HCT116 (cell line): Measurements from ENCODE around the gene CFAP298. TPM values are rescaled to one million over a fixed set of nuclear protein-coding genes. Genes with fewer than 3 reads are reported as not detected.

ENCODE experiments used
- ATAC-seq: fragments of 200-7000 bp; cut with Tn5 transposase; 2 replicates; pipeline ENCODE4 v1.9.1; 2020; ENCODE audit warnings: mild to moderate bottlenecking, moderate library complexity
- BruUV-seq: library from RNA; stranded (reverse); fragments of 400-500 nt; replicated peaks from 2 replicates; lab custom pipeline; 2021; lab: Mats Ljungman, UMichigan
- CTCF ChIA-PET: fragments of 300-600 bp; sonication (Branson Sonifier 250); formaldehyde crosslinking; loops from one replicate; lab custom pipeline; 2021; ENCODE audit warnings: antibody characterized with exemption; lab: Charles Lee
- POLR2A ChIA-PET: fragments of 300-600, 350-600 bp; sonication (Branson Sonifier 250); formaldehyde crosslinking; loops from one replicate; lab custom pipeline; 2021; ENCODE audit warnings: antibody characterized with exemption; lab: Charles Lee
- RAD21 ChIA-PET, 2 experiments: fragments of 300-600 bp; sonication (Branson Sonifier 250); formaldehyde crosslinking; loops; one replicate each; lab custom pipeline; 2023; ENCODE audit warnings: low total read pairs in 2 of 2; ENCODE audit not compliant: uncharacterized antibody in 2 of 2, unreplicated experiment in 2 of 2, low non-redundant PET in 1 of 2; lab: Charles Lee
- DNase-seq: peaks from one replicate; pipeline ENCODE4 v3.0.0-alpha.2; 2010; ENCODE audit warnings: low read depth, low spot score
- H2AFZ ChIP-seq: fragments of 200-600 bp; shearing (Covaris generic), sonication (generic); 2 replicates; pipeline ENCODE4 v1.6.1; 2017; ENCODE audit warnings: low read depth, mixed run types, mixed read lengths, antibody characterized with exemption, low read length; ENCODE audit not compliant: poor library complexity, severe bottlenecking
- H3K27ac ChIP-seq: 2 replicates; pipeline ENCODE4 v1.5.1; 2012; ENCODE audit warnings: low read depth, low read length
- H3K27me3 ChIP-seq: fragments of 200-600 bp; sonication (generic); 2 replicates; pipeline ENCODE4 v1.6.1; 2016; ENCODE audit warnings: mixed run types, low read length, mixed read lengths; ENCODE audit not compliant: insufficient read depth
- H3K36me3 ChIP-seq, 2 experiments: fragments of 200-500 bp in 1 of 2; fragments of 200-600 bp in 1 of 2; sonication (Bioruptor generic) in 1 of 2; sonication (generic) in 1 of 2; 2 replicates each; pipeline versions ENCODE4 v1.5.1 to v1.6.1; 2014 to 2016; ENCODE audit warnings: low read length in 2 of 2, inconsistent platforms in 1 of 2, mixed read lengths in 1 of 2, mixed run types in 1 of 2; ENCODE audit not compliant: insufficient read depth in 2 of 2, control insufficient read depth in 1 of 2
- H3K4me1 ChIP-seq, 2 experiments: fragments of 200-600 bp in 1 of 2; sonication (generic) in 1 of 2; 2 replicates each; pipeline versions ENCODE4 v1.5.1 to v1.6.1; 2012 to 2017; ENCODE audit warnings: low read length in 2 of 2, inconsistent platforms in 1 of 2, mild to moderate bottlenecking in 1 of 2, mixed read lengths in 1 of 2, mixed run types in 1 of 2, moderate library complexity in 1 of 2; ENCODE audit not compliant: insufficient read depth in 2 of 2, control insufficient read depth in 1 of 2
- H3K4me2 ChIP-seq: fragments of 200-600 bp; sonication (generic); 2 replicates; pipeline ENCODE4 v1.6.1; 2017; ENCODE audit warnings: mixed run types, low read length, mixed read lengths
- H3K4me3 ChIP-seq, 2 experiments: fragments of 200-600 bp in 1 of 2; sonication (generic) in 1 of 2; replicated peaks in 1 of 2; 2 replicates each; pipeline ENCODE4 v1.5.1; 2011 to 2016; ENCODE audit warnings: low read length in 2 of 2, control low read depth in 1 of 2, low read depth in 1 of 2, mild to moderate bottlenecking in 1 of 2, mixed read lengths in 1 of 2, mixed run types in 1 of 2
- H3K79me2 ChIP-seq: fragments of 200-600 bp; sonication (generic); 2 replicates; pipeline ENCODE4 v1.6.1; 2017; ENCODE audit warnings: mild to moderate bottlenecking, mixed run types, low read length, moderate library complexity, mixed read lengths; ENCODE audit not compliant: insufficient read depth
- H3K9ac ChIP-seq: fragments of 200-600 bp; sonication (generic); 2 replicates; pipeline ENCODE4 v1.6.1; 2016; ENCODE audit warnings: low read length, mixed read lengths
- H3K9me2 ChIP-seq: fragments of 200-600 bp; sonication (generic), shearing (Covaris generic); 2 replicates; pipeline ENCODE4 v1.6.1; 2017; ENCODE audit warnings: mixed run types, mild to moderate bottlenecking, moderate library complexity; ENCODE audit not compliant: insufficient read depth
- H3K9me3 ChIP-seq, 2 experiments: fragments of 200-500 bp in 1 of 2; fragments of 200-600 bp in 1 of 2; sonication (Bioruptor generic) in 1 of 2; sonication (generic) in 1 of 2; 2 replicates each; pipeline ENCODE4 v1.6.1; 2014 to 2017; ENCODE audit warnings: low read length in 2 of 2, mixed read lengths in 2 of 2, inconsistent platforms in 1 of 2, low read depth in 1 of 2, mild to moderate bottlenecking in 1 of 2, mixed run types in 1 of 2, moderate library complexity in 1 of 2; ENCODE audit not compliant: control insufficient read depth in 1 of 2, insufficient read depth in 1 of 2
- H4K20me1 ChIP-seq: fragments of 200-600 bp; sonication (generic), shearing (Covaris generic); 2 replicates; pipeline ENCODE4 v1.6.1; 2017; ENCODE audit warnings: mixed run types, mild to moderate bottlenecking, moderate library complexity; ENCODE audit not compliant: insufficient read depth
- CBX3 ChIP-seq: IDR thresholded peaks from 2 replicates; pipeline ENCODE4 v1.6.1; 2012; ENCODE audit warnings: low read depth
- CEBPB ChIP-seq: IDR thresholded peaks from 2 replicates; pipeline ENCODE4 v1.6.1; 2012; ENCODE audit warnings: low read depth
- EGR1 ChIP-seq: IDR thresholded peaks from 2 replicates; pipeline ENCODE4 v1.6.1; 2012; ENCODE audit warnings: low read depth
- ELF1 ChIP-seq: IDR thresholded peaks from 2 replicates; pipeline ENCODE4 v1.6.1; 2012; ENCODE audit warnings: low read depth, borderline replicate concordance
- EZH2 ChIP-seq: fragments of 200-600 bp; sonication (generic); IDR thresholded peaks from 2 replicates; pipeline ENCODE4 v1.6.1; 2017; ENCODE audit warnings: antibody characterized with exemption, mixed run types
- EZH2phosphoT487 ChIP-seq: fragments of 200-600 bp; IDR thresholded peaks from 2 replicates; pipeline ENCODE4 v1.6.1; 2018; ENCODE audit warnings: antibody characterized with exemption, borderline replicate concordance
- JUND ChIP-seq: IDR thresholded peaks from 2 replicates; pipeline ENCODE4 v1.6.1; 2012
- POLR2A ChIP-seq: IDR thresholded peaks from 2 replicates; pipeline ENCODE4 v1.7.0; 2011; ENCODE audit warnings: borderline replicate concordance; ENCODE audit not compliant: insufficient read depth, insufficient read length; ENCODE audit errors: extremely low read depth
- POLR2AphosphoS5 ChIP-seq: IDR thresholded peaks from 2 replicates; pipeline ENCODE4 v1.6.1; 2011; ENCODE audit warnings: mild to moderate bottlenecking, low read depth, low read length, moderate library complexity
- RAD21 ChIP-seq: IDR thresholded peaks from 2 replicates; pipeline ENCODE4 v1.6.1; 2012; ENCODE audit warnings: low read depth, mild to moderate bottlenecking
- SIN3A ChIP-seq: IDR thresholded peaks from 2 replicates; pipeline ENCODE4 v1.6.1; 2012; ENCODE audit warnings: low read depth
- SP1 ChIP-seq: IDR thresholded peaks from 2 replicates; pipeline ENCODE4 v1.6.1; 2012; ENCODE audit warnings: low read depth
- SRF ChIP-seq: IDR thresholded peaks from 2 replicates; pipeline ENCODE4 v1.6.1; 2012; ENCODE audit warnings: low read depth
- TCF7L2 ChIP-seq: IDR thresholded peaks from 2 replicates; pipeline ENCODE4 v1.7.0; 2011; ENCODE audit warnings: borderline replicate concordance, inconsistent platforms; ENCODE audit not compliant: insufficient read depth, insufficient read length; ENCODE audit errors: extremely low read depth
- ZFX ChIP-seq: fragments of 450-650 bp; IDR thresholded peaks from 2 replicates; pipeline ENCODE4 v1.6.1; 2017
- ZNF274 ChIP-seq: fragments of 200-500 bp; sonication (Bioruptor generic); IDR thresholded peaks from 2 replicates; pipeline ENCODE4 v1.6.1; 2014; ENCODE audit warnings: mild to moderate bottlenecking, low read depth, low read length, inconsistent platforms
- intact Hi-C: fragments of 100-400 bp; cut with micrococcal nuclease; formaldehyde crosslinking; loops from 2 replicates; pipeline ENCODE4 v1.10.0; 2022
- total RNA-seq: library from RNA; stranded (reverse); gene quantifications from one replicate; pipeline ENCODE4 v1.2.1, GENCODE V29; 2021; ENCODE audit not compliant: unreplicated experiment
- TF ChIP-seq, protein P1 (sequence below): IDR thresholded peaks from 2 replicates; pipeline ENCODE4 v1.6.1; 2012; ENCODE audit warnings: low read depth
- TF ChIP-seq, protein P2 (sequence below): IDR thresholded peaks from 2 replicates; pipeline ENCODE4 v1.6.1; 2012
- TF ChIP-seq, protein P3 (sequence below): IDR thresholded peaks from 2 replicates; pipeline ENCODE4 v1.6.1; 2012

The CFAP298 gene
- total RNA-seq, 1 experiment from 2014 or later: 58.2 TPM

GRCh38 chr21:32599091-32599490, 13.1 kb downstream of the CFAP298 start:
- no TSS peak for BruUV-seq
- CTCF ChIA-PET: interaction anchor here (1.1 to 6.5 kb wide), 2 partner anchors 13 to 196 kb away, joined by 4 to 68 read pairs; partner anchors contain the start of gene CFAP298
- Histone ChIP-seq H4K20me1 (no peaks in the 10 kb centered on the region), H3K36me3 (peaks cover 29 to 31% of the 10 kb centered on the region in 2 experiments; a peak in 3 of 4 replicates), H2AFZ (no peak overlapping the region), H3K4me2 (no peak overlapping the region), H3K4me3 (no peak overlapping the region), H3K4me1 (peaks cover 3 to 14% of the 10 kb centered on the region in 2 experiments; a peak in 3 of 4 replicates), H3K27me3 (no peaks in the 10 kb centered on the region), H3K9ac (no peak overlapping the region), H3K9me3 (no peaks in the 10 kb centered on the region), H3K27ac (no peak overlapping the region), H3K9me2 (no peaks in the 10 kb centered on the region), H3K79me2 (no peaks in the 10 kb centered on the region)
- intact Hi-C loops: no loop called here
- DNase-seq (no peak), ATAC-seq (no peak)
- RAD21 ChIA-PET: interaction anchor here in 1 of 2 experiments (0.7 kb wide), 1 partner anchor 206 kb away, joined by 4 read pairs; the partner anchor contains the start of gene URB1
- TF ChIP-seq ZFX: no peak
- TF ChIP-seq SIN3A: no peak
- peak; percentile 35 for TF ChIP-seq TCF7L2
- POLR2A ChIA-PET: no interaction called here

- CTCF ChIA-PET: interaction anchor here (1.1 to 6.5 kb wide), 2 partner anchors 181 to 194 kb away, joined by 3 to 68 read pairs; no protein-coding TSS in a partner anchor
- intact Hi-C loops: no loop called here
- no TSS peak for BruUV-seq
- TF ChIP-seq SIN3A (peak; percentile 46; the same call in 1 of the 2 replicates), EGR1 (no peak), CBX3 (peak; percentile 85; the same call in 1 of the 2 replicates), EZH2 (no peak), SP1 (peak; percentile 77), SRF (no peak), ELF1 (no peak), ZFX (no peak), ZNF274 (no peak), JUND (peak; percentile 85), POLR2A (no peak), POLR2AphosphoS5 (peak; percentile 44; the same call in 1 of the 2 replicates), RAD21 (peak; percentile 12; the same call in 1 of the 2 replicates), EZH2phosphoT487 (no peak), CEBPB (peak; percentile 44; the same call in 1 of the 2 replicates)
- TF ChIP-seq, protein P1, sequence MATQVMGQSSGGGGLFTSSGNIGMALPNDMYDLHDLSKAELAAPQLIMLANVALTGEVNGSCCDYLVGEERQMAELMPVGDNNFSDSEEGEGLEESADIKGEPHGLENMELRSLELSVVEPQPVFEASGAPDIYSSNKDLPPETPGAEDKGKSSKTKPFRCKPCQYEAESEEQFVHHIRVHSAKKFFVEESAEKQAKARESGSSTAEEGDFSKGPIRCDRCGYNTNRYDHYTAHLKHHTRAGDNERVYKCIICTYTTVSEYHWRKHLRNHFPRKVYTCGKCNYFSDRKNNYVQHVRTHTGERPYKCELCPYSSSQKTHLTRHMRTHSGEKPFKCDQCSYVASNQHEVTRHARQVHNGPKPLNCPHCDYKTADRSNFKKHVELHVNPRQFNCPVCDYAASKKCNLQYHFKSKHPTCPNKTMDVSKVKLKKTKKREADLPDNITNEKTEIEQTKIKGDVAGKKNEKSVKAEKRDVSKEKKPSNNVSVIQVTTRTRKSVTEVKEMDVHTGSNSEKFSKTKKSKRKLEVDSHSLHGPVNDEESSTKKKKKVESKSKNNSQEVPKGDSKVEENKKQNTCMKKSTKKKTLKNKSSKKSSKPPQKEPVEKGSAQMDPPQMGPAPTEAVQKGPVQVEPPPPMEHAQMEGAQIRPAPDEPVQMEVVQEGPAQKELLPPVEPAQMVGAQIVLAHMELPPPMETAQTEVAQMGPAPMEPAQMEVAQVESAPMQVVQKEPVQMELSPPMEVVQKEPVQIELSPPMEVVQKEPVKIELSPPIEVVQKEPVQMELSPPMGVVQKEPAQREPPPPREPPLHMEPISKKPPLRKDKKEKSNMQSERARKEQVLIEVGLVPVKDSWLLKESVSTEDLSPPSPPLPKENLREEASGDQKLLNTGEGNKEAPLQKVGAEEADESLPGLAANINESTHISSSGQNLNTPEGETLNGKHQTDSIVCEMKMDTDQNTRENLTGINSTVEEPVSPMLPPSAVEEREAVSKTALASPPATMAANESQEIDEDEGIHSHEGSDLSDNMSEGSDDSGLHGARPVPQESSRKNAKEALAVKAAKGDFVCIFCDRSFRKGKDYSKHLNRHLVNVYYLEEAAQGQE: no peak
- TF ChIP-seq, protein P2, sequence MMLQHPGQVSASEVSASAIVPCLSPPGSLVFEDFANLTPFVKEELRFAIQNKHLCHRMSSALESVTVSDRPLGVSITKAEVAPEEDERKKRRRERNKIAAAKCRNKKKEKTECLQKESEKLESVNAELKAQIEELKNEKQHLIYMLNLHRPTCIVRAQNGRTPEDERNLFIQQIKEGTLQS: no peak
- TF ChIP-seq, protein P3, sequence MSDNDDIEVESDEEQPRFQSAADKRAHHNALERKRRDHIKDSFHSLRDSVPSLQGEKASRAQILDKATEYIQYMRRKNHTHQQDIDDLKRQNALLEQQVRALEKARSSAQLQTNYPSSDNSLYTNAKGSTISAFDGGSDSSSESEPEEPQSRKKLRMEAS: peak; percentile 68
Measured at GRCh38 chr21:32597205-32597604, 15.0 kb downstream of the CFAP298 start.

More at GRCh38 chr21:32597205-32597604, 15.0 kb downstream of the CFAP298 start:
- H2AFZ ChIP-seq: no peak overlapping the region
- H4K20me1 ChIP-seq: no peaks in the 10 kb centered on the region
- peak; percentile 80 for ATAC-seq
- ChIA-PET RAD21 (no interaction called here), POLR2A (no interaction called here)
- H3K36me3 ChIP-seq: peaks cover 14% of the 10 kb centered on the region in 2 experiments; a peak in 3 of 4 replicates
- no peaks in the 10 kb centered on the region for H3K79me2 ChIP-seq
- H3K4me2 ChIP-seq: peak overlapping the region; percentile 27
- no peak overlapping the region; a peak in 1 of 4 replicates for H3K4me3 ChIP-seq
- no peaks in the 10 kb centered on the region for H3K9me3 ChIP-seq
- H3K27ac ChIP-seq: no peak overlapping the region
- no peaks in the 10 kb centered on the region for H3K9me2 ChIP-seq
- peak; percentile 77 for DNase-seq
- H3K4me1 ChIP-seq: peaks cover 3 to 14% of the 10 kb centered on the region in 2 experiments; a peak in 3 of 4 replicates
- H3K9ac ChIP-seq: no peak overlapping the region
- no peaks in the 10 kb centered on the region for H3K27me3 ChIP-seq
